Tibial artery (tissue), 4 donors: ENCODE results near the gene PSMB10.
A peak's percentile ranks its signal among the peaks of the same experiment; 100 is the strongest.
"Not testable (repeated sequence)": the region's sequence is repeated elsewhere in the genome, so short reads cannot be mapped to it uniquely, and the experiment has no call there.

Experiments used
- DNase-seq, 2 donors: peaks; one replicate each; pipeline ENCODE4 v3.0.0-alpha.2; 2019
- H3K27ac ChIP-seq, 2 donors: fragments of 200-600 bp; sonication (generic) in 1 of 2; 1 replicate in 1 of 2; 2 replicates in 1 of 2; pipeline ENCODE4 v1.5.1; 2018 to 2019; ENCODE audit warnings: mild to moderate bottlenecking in 1 of 2
- H3K27me3 ChIP-seq, 2 donors: fragments of 200-600 bp; sonication (generic) in 1 of 2; one replicate each; pipeline versions ENCODE4 v1.5.1 to v1.6.0; 2016 to 2019
- H3K36me3 ChIP-seq, 3 donors: fragments of 200-600 bp; sonication (generic) in 2 of 3; one replicate each; pipeline ENCODE4 v1.5.1; 2016 to 2019; ENCODE audit warnings: mild to moderate bottlenecking in 2 of 3
- H3K4me1 ChIP-seq, 4 donors: fragments of 200-600 bp; sonication (generic) in 2 of 4; 1 replicate in 3 of 4; 2 replicates in 1 of 4; pipeline ENCODE4 v1.5.1; 2016 to 2019
- H3K4me3 ChIP-seq, 2 donors: fragments of 200-600 bp; sonication (generic) in 1 of 2; 1 replicate in 1 of 2; 2 replicates in 1 of 2; pipeline ENCODE4 v1.5.1; 2018 to 2019; ENCODE audit warnings: mild to moderate bottlenecking in 2 of 2
- H3K9me3 ChIP-seq, 3 donors: fragments of 200-600 bp; sonication (generic) in 1 of 3; one replicate each; pipeline ENCODE4 v1.5.1; 2016 to 2019
- intact Hi-C: fragments of 100-400 bp; cut with DNase I; formaldehyde crosslinking; loops from one replicate; pipeline ENCODE4 v1.15.0; 2023; ENCODE audit warnings: low total_unique reads
- TF ChIP-seq, protein P1 (sequence below), 2 experiments: fragments of 200-600 bp in 1 of 2; fragments of 450-650 bp in 1 of 2; IDR thresholded peaks; one replicate each; pipeline ENCODE4 v1.5.1; 2017 to 2019; ENCODE audit warnings: antibody characterized with exemption in 2 of 2, mild to moderate bottlenecking in 1 of 2, moderate library complexity in 1 of 2

PSMB10 gene

DNA sequence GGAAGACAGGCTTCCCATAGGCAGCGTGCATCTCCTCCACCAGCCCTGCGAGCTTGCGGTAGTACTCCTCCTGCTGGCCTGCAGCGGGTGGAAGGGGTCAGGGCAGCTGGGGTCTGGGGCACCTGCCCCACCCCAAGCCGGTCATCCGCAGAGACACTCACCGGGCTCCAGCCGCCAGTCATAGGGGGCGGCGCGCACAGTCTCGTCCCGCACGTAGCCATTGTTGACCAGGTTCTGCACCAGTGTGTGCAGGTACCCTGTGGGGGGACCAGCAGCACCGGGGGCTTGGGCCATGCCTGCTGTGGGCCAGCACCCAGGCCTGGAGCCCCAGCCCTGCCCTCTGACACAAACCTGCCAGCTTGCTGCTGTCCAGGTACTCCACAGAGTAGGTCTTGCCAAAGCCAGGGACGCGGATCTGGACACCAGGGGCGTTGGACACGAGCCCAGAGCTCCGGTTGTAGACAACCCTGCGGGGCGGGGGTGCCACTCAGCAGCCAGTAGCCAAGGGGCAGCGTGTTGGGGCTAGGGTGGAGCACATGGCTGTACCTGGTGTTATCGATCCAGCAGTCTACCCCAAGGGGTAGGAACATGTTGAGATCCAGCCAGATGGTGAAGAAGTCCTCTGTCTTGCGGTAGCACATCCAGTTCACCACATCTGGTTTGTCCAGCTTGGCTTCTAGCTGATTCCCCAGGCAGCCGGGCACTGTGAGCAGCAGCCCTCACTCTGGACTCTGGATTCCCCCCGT lies 6.0 kb upstream of the PSMB10 start:
- peak in 1 of 2 donors; percentile 23 for DNase-seq
- peak overlapping the region in 1 of 2 donors; percentile 20 for H3K27ac ChIP-seq
- no peaks in the 10 kb centered on the region for H3K9me3 ChIP-seq
- peaks cover 54 to 73% (median 59%) of the 10 kb centered on the region in 3 donors for H3K36me3 ChIP-seq
- intact Hi-C loops, result no loop called here
- TF ChIP-seq, protein P1, sequence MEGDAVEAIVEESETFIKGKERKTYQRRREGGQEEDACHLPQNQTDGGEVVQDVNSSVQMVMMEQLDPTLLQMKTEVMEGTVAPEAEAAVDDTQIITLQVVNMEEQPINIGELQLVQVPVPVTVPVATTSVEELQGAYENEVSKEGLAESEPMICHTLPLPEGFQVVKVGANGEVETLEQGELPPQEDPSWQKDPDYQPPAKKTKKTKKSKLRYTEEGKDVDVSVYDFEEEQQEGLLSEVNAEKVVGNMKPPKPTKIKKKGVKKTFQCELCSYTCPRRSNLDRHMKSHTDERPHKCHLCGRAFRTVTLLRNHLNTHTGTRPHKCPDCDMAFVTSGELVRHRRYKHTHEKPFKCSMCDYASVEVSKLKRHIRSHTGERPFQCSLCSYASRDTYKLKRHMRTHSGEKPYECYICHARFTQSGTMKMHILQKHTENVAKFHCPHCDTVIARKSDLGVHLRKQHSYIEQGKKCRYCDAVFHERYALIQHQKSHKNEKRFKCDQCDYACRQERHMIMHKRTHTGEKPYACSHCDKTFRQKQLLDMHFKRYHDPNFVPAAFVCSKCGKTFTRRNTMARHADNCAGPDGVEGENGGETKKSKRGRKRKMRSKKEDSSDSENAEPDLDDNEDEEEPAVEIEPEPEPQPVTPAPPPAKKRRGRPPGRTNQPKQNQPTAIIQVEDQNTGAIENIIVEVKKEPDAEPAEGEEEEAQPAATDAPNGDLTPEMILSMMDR (IDR thresholded peaks at IDR 0.05), result no peak
- peaks cover 0 to 23% (median 18%) of the 10 kb centered on the region in 4 donors for H3K4me1 ChIP-seq
- no peaks in the 10 kb centered on the region for H3K27me3 ChIP-seq
- H3K4me3 ChIP-seq, result no peak overlapping the region

DNA sequence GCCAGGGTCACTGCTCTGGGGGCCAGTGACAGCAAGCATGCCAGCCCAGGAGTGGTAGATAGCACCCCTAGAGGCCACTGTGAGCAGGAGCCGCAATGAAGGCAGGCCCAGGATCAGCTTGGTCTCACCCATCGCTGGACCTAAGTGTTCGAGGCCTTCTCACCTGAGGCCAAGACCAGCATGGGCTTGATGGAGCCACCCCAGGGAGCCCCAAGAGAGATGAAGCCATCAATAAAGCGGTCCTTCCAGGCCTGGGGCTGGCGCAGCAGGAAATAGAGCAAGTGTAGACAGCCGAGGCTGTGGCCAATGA lies 5.5 kb upstream of the PSMB10 start:
- peak overlapping the region in 1 of 2 donors; percentile 20 for H3K27ac ChIP-seq
- H3K4me3 ChIP-seq, result no peak overlapping the region
- DNase-seq, result peak in 1 of 2 donors; percentile 25
- H3K4me1 ChIP-seq, result peaks cover 0 to 28% (median 22%) of the 10 kb centered on the region in 4 donors
- peaks cover 49 to 68% (median 54%) of the 10 kb centered on the region in 3 donors for H3K36me3 ChIP-seq
- TF ChIP-seq, protein P1 (IDR thresholded peaks at IDR 0.05), result peak; percentile 47 to 62
- H3K9me3 ChIP-seq, result no peaks in the 10 kb centered on the region
- no peaks in the 10 kb centered on the region for H3K27me3 ChIP-seq
- intact Hi-C loops, result no loop called here

DNA sequence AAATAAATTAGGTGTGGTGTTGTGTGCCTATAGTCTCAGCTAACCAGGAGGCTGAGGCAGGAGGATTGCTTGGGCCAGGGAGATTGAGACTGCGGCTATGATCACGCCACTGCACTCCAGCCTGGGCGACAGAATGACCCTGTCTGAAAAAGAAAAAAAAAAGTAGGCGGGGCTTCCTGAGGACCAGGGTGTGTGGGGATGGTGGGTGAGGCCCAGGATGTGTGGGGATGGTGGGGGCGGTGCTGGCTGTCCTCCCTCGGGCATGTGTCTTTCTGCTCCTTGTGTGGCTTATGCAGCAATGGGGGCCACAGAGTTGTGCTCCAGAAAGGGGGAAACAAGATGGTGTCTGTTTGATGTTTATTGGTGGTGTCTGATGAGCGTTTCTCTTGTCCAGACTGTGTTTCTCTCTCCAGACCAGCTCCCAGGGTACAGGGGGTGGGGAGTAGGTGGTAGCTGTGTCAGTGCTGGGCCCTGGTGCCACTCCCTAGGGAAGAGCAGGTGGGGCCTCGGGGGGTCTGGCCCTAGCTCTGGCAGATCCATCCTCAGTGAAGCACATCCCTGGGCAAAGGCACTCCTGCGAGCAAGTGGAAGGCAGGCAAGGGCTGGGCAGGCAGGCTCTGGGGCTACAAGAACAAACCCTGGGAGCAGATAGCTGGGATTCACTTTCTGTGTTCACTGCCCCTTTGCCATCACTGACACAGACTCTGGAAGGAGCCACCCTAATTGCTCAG lies 5.0 kb upstream of the PSMB10 start:
- peak in 1 of 2 donors; percentile 17 for DNase-seq
- H3K4me3 ChIP-seq, result no peak overlapping the region

DNA sequence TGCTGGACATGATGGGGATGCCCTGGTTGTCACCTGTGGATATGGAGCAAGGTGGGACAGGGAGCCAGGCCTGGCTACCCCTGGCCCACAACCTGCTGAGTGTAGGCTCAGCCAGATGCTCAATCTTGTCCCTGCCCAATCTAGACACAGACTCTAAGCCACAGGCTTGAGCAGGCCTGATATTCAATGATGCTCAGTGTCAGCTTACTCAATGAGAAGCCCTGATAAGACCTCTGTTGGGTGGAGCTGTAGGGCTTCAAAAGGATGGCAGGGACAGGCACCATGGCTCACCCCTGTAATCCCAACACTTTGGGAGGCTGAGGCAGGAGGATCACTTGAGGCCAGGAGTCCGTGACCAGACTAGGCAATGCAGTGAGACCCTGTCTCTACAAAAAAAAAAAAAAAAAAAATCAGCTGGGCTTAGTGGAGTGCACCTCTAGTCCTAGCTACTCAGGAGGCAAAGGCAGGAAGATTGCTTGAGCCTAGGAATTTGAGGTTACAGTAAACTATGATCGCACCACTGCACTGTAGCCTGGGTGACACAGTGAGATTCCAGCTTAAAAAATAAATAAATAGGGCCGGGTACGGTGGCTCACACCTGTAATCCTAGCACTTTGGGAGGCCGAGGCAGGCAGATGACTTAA lies 3.9 kb upstream of the PSMB10 start:
- H3K4me3 ChIP-seq, result no peak overlapping the region
- no peaks in the 10 kb centered on the region for H3K27me3 ChIP-seq
- no peak for DNase-seq
- H3K4me1 ChIP-seq, result peaks cover 0 to 32% (median 26%) of the 10 kb centered on the region in 4 donors
- H3K27ac ChIP-seq, result no peak overlapping the region
- TF ChIP-seq, protein P1 (IDR thresholded peaks at IDR 0.05), result no peak
- no peaks in the 10 kb centered on the region for H3K9me3 ChIP-seq
- H3K36me3 ChIP-seq, result peaks cover 33 to 52% (median 38%) of the 10 kb centered on the region in 3 donors
- intact Hi-C loops, result no loop called here

More for the DNA sequence above, 5.0 kb upstream of the PSMB10 start:
- Histone ChIP-seq H3K36me3 (peaks cover 44 to 63% (median 49%) of the 10 kb centered on the region in 3 donors), H3K4me1 (peaks cover 0 to 32% (median 26%) of the 10 kb centered on the region in 4 donors), H3K9me3 (no peaks in the 10 kb centered on the region), H3K27me3 (no peaks in the 10 kb centered on the region), H3K27ac (no peak overlapping the region)
- TF ChIP-seq, protein P1 (IDR thresholded peaks at IDR 0.05), result no peak
- intact Hi-C loops, result no loop called here

DNA sequence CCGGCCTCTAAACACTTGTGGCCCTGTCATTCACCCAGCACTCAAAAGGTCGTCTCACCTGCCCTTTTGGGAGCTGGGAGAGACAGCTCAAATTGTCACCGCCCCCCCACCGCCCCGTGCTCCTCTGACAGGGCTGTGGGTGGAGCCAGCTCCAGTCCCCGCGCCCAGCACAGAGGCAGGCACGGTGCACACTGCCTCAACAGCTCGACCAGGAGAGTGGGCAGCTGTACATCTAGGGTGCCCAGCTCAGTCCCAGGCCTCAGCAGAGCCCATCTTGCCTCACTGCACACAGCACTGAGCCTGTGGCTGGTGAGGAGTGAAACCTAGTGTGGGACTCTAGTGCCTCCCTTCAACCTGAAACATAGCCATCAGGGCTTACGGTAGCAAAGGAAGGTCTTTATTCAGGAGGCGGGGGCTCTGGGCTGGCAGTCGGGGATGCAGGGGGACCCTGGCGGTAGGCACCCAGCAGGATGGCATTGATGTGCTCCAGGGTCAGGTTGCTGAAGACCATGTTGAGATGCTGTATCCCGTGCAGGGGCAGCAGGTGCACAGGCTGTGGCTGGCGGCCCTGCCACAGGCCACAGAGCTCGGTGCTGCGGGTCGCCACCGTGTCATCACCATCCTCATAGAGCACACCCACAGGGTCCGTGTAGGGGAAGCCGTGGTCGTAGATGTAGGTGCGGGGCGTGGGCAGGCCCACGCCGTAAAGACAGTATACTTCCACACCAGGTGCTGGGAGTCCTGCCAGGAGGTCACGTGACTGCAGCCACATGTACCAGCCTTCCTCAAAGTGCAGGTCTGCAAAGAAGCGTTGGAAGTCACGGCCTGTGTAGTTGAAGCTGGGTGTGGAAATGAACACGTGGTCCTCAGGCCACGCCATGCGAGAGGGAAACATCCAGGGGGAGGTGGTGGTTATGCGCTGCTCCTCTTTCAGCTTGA lies 3.1 kb upstream of the PSMB10 start:
- no peak overlapping the region for H3K4me3 ChIP-seq
- H3K9me3 ChIP-seq, result no peaks in the 10 kb centered on the region
- H3K27me3 ChIP-seq, result no peaks in the 10 kb centered on the region
- intact Hi-C loops, result no loop called here
- H3K4me1 ChIP-seq, result peaks cover 0 to 36% (median 29%) of the 10 kb centered on the region in 4 donors
- TF ChIP-seq, protein P1 (IDR thresholded peaks at IDR 0.05), result no peak
- H3K27ac ChIP-seq, result no peak overlapping the region
- H3K36me3 ChIP-seq, result peaks cover 25 to 44% (median 30%) of the 10 kb centered on the region in 3 donors
- peak in 1 of 2 donors; percentile 51 for DNase-seq

DNA sequence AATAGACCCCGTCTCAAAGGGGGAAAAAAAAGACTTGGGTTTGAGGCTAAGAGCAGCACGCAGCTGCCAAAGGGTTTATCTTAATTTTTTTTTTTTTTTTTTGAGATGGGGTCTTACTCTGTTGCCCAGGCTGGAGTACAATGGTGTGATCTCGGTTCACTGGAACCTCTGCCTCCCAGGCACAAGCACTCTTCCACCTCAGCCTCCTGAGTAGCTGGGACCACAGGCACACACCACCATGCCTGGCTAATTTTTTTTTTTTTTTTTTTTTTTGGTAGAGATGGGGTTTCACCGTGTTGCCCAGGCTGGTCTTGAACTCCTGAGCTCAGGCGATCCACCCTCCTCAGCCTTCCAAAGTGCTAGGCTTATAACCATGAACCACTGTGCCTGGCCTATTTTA lies 1.1 kb upstream of the PSMB10 start:
- H3K27ac ChIP-seq, result peak overlapping the region in 1 of 2 donors; percentile 88
- intact Hi-C loops, result not testable (repeated sequence)

More for the DNA sequence above, 1.1 kb upstream of the PSMB10 start:
- H3K27me3 ChIP-seq, DNase-seq, H3K9me3 ChIP-seq, H3K4me3 ChIP-seq: not testable (repeated sequence)
- H3K36me3 ChIP-seq, result peaks cover 18 to 38% (median 19%) of the 10 kb centered on the region in 3 donors
- peaks cover 0 to 21% (median 19%) of the 10 kb centered on the region in 4 donors for H3K4me1 ChIP-seq
